BLaER1 treated with 17β-estradiol and CSF1 and Interleukin-3, amounts not matched to agents 10 nM and 100 nM (cell line): ENCODE results near the gene OR10C1.

Experiments
- H3K27ac ChIP-seq, 11 experiments: shearing (Covaris generic); formaldehyde crosslinking; 2 replicates each; pipeline ENCODE4 v1.8.1; 2022
- H3K27me3 ChIP-seq, 11 experiments: shearing (Covaris generic); formaldehyde crosslinking; 2 replicates each; pipeline ENCODE4 v1.8.1; 2022
- H3K36me3 ChIP-seq, 11 experiments: shearing (Covaris generic); formaldehyde crosslinking; 2 replicates each; pipeline ENCODE4 v1.8.1; 2022
- H3K4me1 ChIP-seq, 10 experiments: shearing (Covaris generic); formaldehyde crosslinking; 2 replicates each; pipeline ENCODE4 v1.8.1; 2022
- H3K4me2 ChIP-seq, 11 experiments: shearing (Covaris generic); formaldehyde crosslinking; 2 replicates each; pipeline ENCODE4 v1.8.1; 2022
- H3K4me3 ChIP-seq, 10 experiments: shearing (Covaris generic); formaldehyde crosslinking; 2 replicates each; pipeline ENCODE4 v1.8.1; 2022
- H3K9ac ChIP-seq, 11 experiments: shearing (Covaris generic); formaldehyde crosslinking; 2 replicates each; pipeline ENCODE4 v1.8.1; 2022
- H3K9me3 ChIP-seq, 11 experiments: shearing (Covaris generic); formaldehyde crosslinking; replicated peaks in 1 of 11; 2 replicates each; pipeline ENCODE4 v1.8.1; 2022
- H4K20me1 ChIP-seq, 11 experiments: shearing (Covaris generic); formaldehyde crosslinking; 2 replicates each; pipeline ENCODE4 v1.8.1; 2022
- Cebpa-rat ChIP-seq, 11 experiments: shearing (Covaris generic); IDR thresholded peaks; 2 replicates each; pipeline ENCODE4 v1.8.1; 2022

OR10C1 gene

GRCh38 chr6:29466241-29466640 is 27.1 kb downstream of the OR10C1 start:
- Histone ChIP-seq H3K9ac (no peak overlapping the region), H3K27ac (no peak overlapping the region), H4K20me1 (no peaks in the 10 kb centered on the region), H3K4me2 (no peak overlapping the region), H3K4me3 (no peak overlapping the region), H3K9me3 (no peaks in the 10 kb centered on the region), H3K27me3 (no peaks in the 10 kb centered on the region), H3K4me1 (peaks cover 0 to 10% (median 0%) of the 10 kb centered on the region in 10 experiments; a peak in 3 of 20 replicates), H3K36me3 (no peaks in the 10 kb centered on the region)
- no peak for TF ChIP-seq Cebpa-rat (IDR thresholded peaks at IDR 0.05)

DNA sequence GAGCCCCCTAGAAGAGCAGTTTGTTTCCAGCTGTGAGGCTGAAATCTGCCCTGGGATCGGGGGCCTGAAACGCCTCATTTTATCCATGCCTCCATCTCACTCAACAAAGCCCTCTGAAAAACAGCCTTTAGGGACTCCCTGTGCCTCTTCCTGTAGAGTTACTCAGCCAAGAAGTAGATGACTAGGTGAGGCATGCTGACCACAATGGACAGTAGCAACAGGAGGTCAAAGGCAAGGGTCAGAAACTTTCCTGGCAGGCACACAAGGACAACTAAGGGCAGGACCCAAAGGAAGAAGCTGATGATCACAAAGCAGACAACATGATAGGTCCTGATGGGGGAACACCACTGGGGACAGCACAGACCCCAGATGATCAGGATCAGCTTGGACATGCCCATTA is 35.9 kb downstream of the OR10C1 start:
- H3K9ac ChIP-seq, result no peak overlapping the region
- H3K27me3 ChIP-seq, result no peaks in the 10 kb centered on the region
- H3K4me2 ChIP-seq, result no peak overlapping the region
- H3K4me1 ChIP-seq, result no peaks in the 10 kb centered on the region
- H3K4me3 ChIP-seq, result no peak overlapping the region
- TF ChIP-seq Cebpa-rat (IDR thresholded peaks at IDR 0.05), result no peak
- no peaks in the 10 kb centered on the region; a peak in 1 of 22 replicates for H3K9me3 ChIP-seq
- no peaks in the 10 kb centered on the region for H4K20me1 ChIP-seq
- H3K27ac ChIP-seq, result no peak overlapping the region
- no peaks in the 10 kb centered on the region for H3K36me3 ChIP-seq

GRCh38 chr6:29477923-29478450 is 38.9 kb downstream of the OR10C1 start:
- Histone ChIP-seq H4K20me1 (no peaks in the 10 kb centered on the region), H3K36me3 (no peaks in the 10 kb centered on the region), H3K4me2 (no peak overlapping the region), H3K9ac (no peak overlapping the region), H3K27ac (no peak overlapping the region), H3K4me3 (no peak overlapping the region), H3K27me3 (no peaks in the 10 kb centered on the region), H3K9me3 (peaks cover 0 to 10% (median 8%) of the 10 kb centered on the region in 11 experiments; a peak in 12 of 22 replicates), H3K4me1 (no peaks in the 10 kb centered on the region)
- TF ChIP-seq Cebpa-rat (IDR thresholded peaks at IDR 0.05), result no peak

DNA sequence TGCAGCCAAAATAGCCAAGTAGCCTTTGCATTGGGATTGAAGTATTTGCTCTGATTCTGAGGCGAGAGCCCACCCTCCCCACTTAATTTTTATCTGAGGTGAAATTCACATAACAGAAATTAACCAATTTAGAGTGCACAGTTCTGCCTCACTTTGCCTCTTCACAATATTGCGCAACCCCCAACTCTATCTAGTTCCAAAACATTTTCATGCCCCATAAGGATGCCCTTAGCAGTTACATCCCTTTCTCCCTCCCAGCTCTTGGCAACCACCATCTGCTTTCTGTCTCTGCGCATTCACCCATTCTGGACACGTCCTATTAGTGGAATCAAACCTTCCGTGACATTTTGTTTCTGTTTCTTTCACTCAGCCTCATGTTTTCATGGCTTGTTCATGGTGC is 39.6 kb downstream of the OR10C1 start:
- Histone ChIP-seq H3K27me3 (no peaks in the 10 kb centered on the region), H3K4me3 (no peak overlapping the region), H3K9me3 (peaks cover 0 to 10% (median 8%) of the 10 kb centered on the region in 11 experiments; a peak in 12 of 22 replicates), H3K36me3 (no peaks in the 10 kb centered on the region), H3K9ac (no peak overlapping the region), H3K27ac (no peak overlapping the region), H4K20me1 (no peaks in the 10 kb centered on the region), H3K4me1 (no peaks in the 10 kb centered on the region), H3K4me2 (no peak overlapping the region)
- peak; percentile 49 to 95 (median 75); a peak in 20 of 22 replicates for TF ChIP-seq Cebpa-rat (IDR thresholded peaks at IDR 0.05)

DNA sequence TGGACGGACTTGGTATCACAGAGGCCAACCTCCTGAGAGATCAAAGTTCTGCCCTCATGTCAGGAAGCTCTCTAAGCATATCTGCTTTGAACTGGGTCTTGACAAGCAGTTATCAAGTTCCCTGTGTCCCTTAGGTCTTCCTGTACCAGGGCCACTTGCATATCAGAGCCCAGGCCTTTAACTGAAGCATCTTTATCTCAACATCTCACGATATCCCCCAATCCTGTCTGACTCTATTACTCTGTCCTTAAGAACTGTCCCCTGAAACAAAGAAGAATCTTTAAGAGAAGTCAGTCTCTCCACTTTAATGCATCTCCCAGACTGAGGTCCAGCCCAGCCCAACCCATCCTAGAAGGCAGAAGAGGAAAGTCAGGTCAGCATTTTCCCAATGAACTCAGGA is 40.5 kb downstream of the OR10C1 start:
- H4K20me1 ChIP-seq, result no peaks in the 10 kb centered on the region
- peaks cover 0 to 10% (median 8%) of the 10 kb centered on the region in 11 experiments; a peak in 11 of 22 replicates for H3K9me3 ChIP-seq
- no peaks in the 10 kb centered on the region for H3K27me3 ChIP-seq

DNA sequence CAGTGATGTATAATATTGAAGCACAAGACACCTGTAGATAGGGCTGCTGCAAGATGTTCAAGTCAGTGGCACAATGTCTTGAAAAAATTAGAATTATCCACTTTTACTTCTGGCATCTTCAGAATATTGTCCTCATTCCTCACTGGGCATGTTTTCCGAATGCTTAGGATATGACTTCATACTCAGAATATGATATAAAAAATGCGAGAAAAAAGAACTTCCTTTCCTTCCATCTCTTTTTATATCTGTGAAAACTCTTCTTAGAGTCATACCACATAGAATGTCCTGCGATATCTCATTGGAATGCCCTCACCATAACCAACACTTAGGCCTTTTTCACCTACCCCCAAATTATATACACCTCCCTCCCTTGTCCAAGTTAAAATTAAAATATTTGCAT is 44.1 kb downstream of the OR10C1 start:
- Histone ChIP-seq H3K27me3 (no peaks in the 10 kb centered on the region), H4K20me1 (no peaks in the 10 kb centered on the region), H3K4me3 (no peak overlapping the region), H3K27ac (no peak overlapping the region), H3K9ac (no peak overlapping the region), H3K4me2 (no peak overlapping the region), H3K9me3 (peaks cover 0 to 10% (median 8%) of the 10 kb centered on the region in 11 experiments; a peak in 11 of 22 replicates), H3K4me1 (no peaks in the 10 kb centered on the region), H3K36me3 (no peaks in the 10 kb centered on the region)
- no peak for TF ChIP-seq Cebpa-rat (IDR thresholded peaks at IDR 0.05)

More for the DNA sequence above, 40.5 kb downstream of the OR10C1 start:
- no peak for TF ChIP-seq Cebpa-rat (IDR thresholded peaks at IDR 0.05)
- H3K4me3 ChIP-seq, result no peak overlapping the region
- H3K27ac ChIP-seq, result no peak overlapping the region
- no peak overlapping the region for H3K9ac ChIP-seq
- H3K4me1 ChIP-seq, result no peaks in the 10 kb centered on the region
- no peak overlapping the region for H3K4me2 ChIP-seq
- H3K36me3 ChIP-seq, result no peaks in the 10 kb centered on the region

DNA sequence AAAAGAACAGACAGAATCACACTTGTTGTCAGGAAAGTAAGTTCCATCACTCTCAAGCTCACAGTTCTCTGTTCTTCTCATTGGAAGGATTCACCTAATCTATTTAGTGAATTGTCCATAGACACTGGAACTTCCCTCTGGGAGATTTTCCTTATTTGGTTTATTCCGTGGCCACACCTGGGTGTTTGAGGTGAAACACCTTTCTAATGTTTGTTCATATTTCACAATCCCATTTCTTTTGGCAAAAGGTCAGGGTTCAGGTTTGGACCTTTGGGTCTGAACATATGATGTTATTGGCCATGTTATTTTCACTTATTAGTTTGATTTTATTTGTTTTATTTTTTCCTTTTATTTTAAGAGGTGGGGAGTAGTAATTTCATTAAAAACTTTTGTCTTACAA is 44.6 kb downstream of the OR10C1 start:
- peaks cover 0 to 10% (median 8%) of the 10 kb centered on the region in 11 experiments; a peak in 11 of 22 replicates for H3K9me3 ChIP-seq
- H3K27me3 ChIP-seq, result no peaks in the 10 kb centered on the region
- TF ChIP-seq Cebpa-rat (IDR thresholded peaks at IDR 0.05), result no peak
- H4K20me1 ChIP-seq, result no peaks in the 10 kb centered on the region
- no peak overlapping the region for H3K27ac ChIP-seq
- no peak overlapping the region for H3K4me2 ChIP-seq
- no peaks in the 10 kb centered on the region for H3K36me3 ChIP-seq
- H3K4me1 ChIP-seq, result no peaks in the 10 kb centered on the region
- no peak overlapping the region for H3K9ac ChIP-seq
- H3K4me3 ChIP-seq, result no peak overlapping the region

GRCh38 chr6:29486577-29486976 is 47.5 kb downstream of the OR10C1 start:
- Histone ChIP-seq H4K20me1 (no peaks in the 10 kb centered on the region), H3K4me3 (no peak overlapping the region), H3K9ac (no peak overlapping the region), H3K27me3 (no peaks in the 10 kb centered on the region), H3K4me1 (peaks cover 10 to 17% (median 12%) of the 10 kb centered on the region in 10 experiments; a peak in 18 of 20 replicates), H3K9me3 (peaks cover 0 to 10% (median 8%) of the 10 kb centered on the region in 11 experiments; a peak in 11 of 22 replicates), H3K4me2 (no peak overlapping the region), H3K36me3 (no peaks in the 10 kb centered on the region), H3K27ac (no peak overlapping the region)
- TF ChIP-seq Cebpa-rat (IDR thresholded peaks at IDR 0.05), result no peak

GRCh38 chr6:29487131-29487530 is 48.0 kb downstream of the OR10C1 start:
- no peaks in the 10 kb centered on the region for H3K36me3 ChIP-seq
- H3K4me3 ChIP-seq, result no peak overlapping the region
- TF ChIP-seq Cebpa-rat (IDR thresholded peaks at IDR 0.05), result no peak
- peaks cover 10 to 17% (median 12%) of the 10 kb centered on the region in 10 experiments; a peak in 18 of 20 replicates for H3K4me1 ChIP-seq
- H3K9ac ChIP-seq, result no peak overlapping the region
- H3K27ac ChIP-seq, result no peak overlapping the region
- H3K4me2 ChIP-seq, result no peak overlapping the region
- no peaks in the 10 kb centered on the region for H3K27me3 ChIP-seq
- H3K9me3 ChIP-seq, result peaks cover 0 to 7% (median 5%) of the 10 kb centered on the region in 11 experiments; a peak in 11 of 22 replicates
- H4K20me1 ChIP-seq, result no peaks in the 10 kb centered on the region

GRCh38 chr6:29487660-29488059 is 48.6 kb downstream of the OR10C1 start, which contains the start of gene MAS1L:
MAS1L (minus strand) TSS chr6:29487956; CDS start chr6:29487902, 54 bp downstream.
- H3K9me3 ChIP-seq, result peaks cover 0 to 1% (median 0%) of the 10 kb centered on the region in 11 experiments; a peak in 5 of 22 replicates
- H4K20me1 ChIP-seq, result no peaks in the 10 kb centered on the region
- H3K27me3 ChIP-seq, result no peaks in the 10 kb centered on the region
- no peak within 1 kb of the TSS for H3K4me2 ChIP-seq
- no peak within 1 kb of the TSS for H3K4me3 ChIP-seq
- no peak for TF ChIP-seq Cebpa-rat (IDR thresholded peaks at IDR 0.05)
- H3K4me1 ChIP-seq, result peaks cover 10 to 17% (median 12%) of the 10 kb centered on the region in 10 experiments; a peak in 18 of 20 replicates
- no peak within 1 kb of the TSS for H3K27ac ChIP-seq
- H3K9ac ChIP-seq, result no peak within 1 kb of the TSS
- H3K36me3 ChIP-seq, result no peaks in the 10 kb centered on the region
